UCSD-AML1 (cell line): Measurements from ENCODE around the gene INAFM1.
A peak's percentile ranks its signal among the peaks of the same experiment; 100 is the strongest.
"Not testable (repeated sequence)": the region's sequence is repeated elsewhere in the genome, so short reads cannot be mapped to it uniquely, and the experiment has no call there.

Source experiments
- DNase-seq: peaks from one replicate; lab custom pipeline; 2025; ENCODE audit not compliant: unreplicated experiment; lab: John Stamatoyannopoulos, UW

INAFM1 gene

GRCh38 chr19:47267350-47267759 lies 7.3 kb upstream of the INAFM1 start:
- DNase-seq: no peak

DNA sequence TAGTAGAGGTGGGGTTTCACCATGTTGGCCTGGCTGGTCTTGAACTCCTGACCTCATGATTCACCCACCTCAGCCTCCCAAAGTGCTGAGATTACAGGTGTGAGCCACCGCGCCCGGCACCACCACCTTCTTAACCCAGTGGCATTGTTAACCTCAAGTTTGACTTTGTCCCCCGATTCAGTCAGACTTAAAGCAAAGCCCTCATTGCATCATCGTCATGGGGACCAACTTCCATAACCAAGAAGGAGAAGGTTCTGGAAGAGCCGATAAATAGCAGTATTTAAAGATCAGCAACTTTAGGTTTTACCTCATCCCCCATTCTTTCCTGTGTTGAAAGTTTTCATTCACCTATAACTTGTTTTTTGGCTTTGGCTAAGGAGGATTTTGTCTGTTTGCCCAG lies 6.7 kb upstream of the INAFM1 start:
- DNase-seq: no peak

DNA sequence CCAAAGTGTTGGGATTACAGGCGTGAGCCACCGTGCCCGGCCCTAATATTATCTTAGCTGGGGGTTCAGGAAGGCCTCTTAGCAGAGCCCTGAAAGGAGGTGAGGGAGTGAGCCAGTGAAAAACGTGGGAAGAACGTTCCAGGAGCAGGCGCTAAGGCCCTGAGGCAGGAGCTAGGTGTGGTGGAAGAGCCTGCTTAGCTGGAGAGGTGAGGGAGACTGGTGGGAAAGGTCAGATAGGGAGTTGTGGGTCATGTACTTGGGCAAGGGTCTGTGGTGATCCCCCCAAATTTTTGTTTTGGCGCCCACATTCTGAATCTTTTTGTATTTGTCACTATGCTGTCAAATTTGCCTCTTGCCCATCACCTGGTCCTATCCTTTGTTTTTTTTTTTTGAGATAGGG lies 5.1 kb upstream of the INAFM1 start:
- no peak for DNase-seq

GRCh38 chr19:47270408-47270807 lies 4.3 kb upstream of the INAFM1 start:
- no peak for DNase-seq

DNA sequence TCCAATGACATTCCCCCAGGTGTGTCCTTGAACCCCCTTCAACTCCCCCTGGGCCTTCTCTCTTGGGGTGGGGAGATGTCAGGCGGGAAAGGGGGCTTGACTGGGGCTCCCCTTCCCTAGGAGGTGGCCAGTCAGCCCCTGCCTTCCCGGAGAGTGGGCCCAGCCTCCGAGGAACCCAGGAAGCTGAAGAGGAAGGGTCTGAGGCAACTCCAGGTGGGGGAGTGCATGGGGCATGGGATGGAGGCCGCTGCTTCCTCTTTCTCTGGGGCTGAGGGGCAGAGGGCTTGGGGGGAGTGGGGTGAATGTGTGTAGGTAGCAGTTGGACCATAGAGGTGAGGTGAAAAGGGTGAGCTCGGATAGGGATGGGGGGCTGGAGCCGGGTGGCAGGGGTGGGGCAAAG lies 2.7 kb upstream of the INAFM1 start:
- DNase-seq: no peak

GRCh38 chr19:47272448-47273312 lies 2.0 kb upstream of the INAFM1 start:
- no peak for DNase-seq

GRCh38 chr19:47273313-47274070 lies 1.2 kb upstream of the INAFM1 start:
- peak; percentile 91 for DNase-seq

GRCh38 chr19:47274891-47275761 lies 441 bp downstream of the INAFM1 start:
- DNase-seq: no peak

- no peak for DNase-seq
These were observed 1.2 kb downstream of the INAFM1 start for GRCh38 chr19:47275791-47276461.

DNA sequence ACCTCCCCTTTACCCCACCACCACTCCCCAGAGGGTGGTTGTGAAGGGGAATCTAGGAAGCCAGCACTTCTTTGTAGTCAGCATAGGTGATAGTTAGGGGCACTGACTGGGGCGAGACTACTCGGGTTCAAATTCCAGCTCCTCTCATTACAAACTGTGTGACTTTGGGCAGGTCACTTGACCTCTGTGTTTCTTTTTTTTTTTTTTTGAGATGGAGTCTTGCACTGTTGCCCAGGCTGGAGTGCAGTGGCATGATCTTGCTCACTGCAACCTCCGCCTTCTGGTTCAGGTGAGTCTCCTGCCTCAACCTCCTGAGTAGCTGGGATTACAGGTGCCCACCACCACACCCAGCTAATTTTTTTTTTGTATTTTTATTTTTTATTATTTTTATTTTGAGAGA lies 1.8 kb downstream of the INAFM1 start:
- not testable (repeated sequence) for DNase-seq

GRCh38 chr19:47280183-47280797 lies 5.6 kb downstream of the INAFM1 start:
- peak; percentile 45 for DNase-seq

- DNase-seq: no peak
These were observed 8.8 kb downstream of the INAFM1 start for GRCh38 chr19:47283405-47284059.

GRCh38 chr19:47284324-47284899 lies 9.7 kb downstream of the INAFM1 start:
- no peak for DNase-seq

GRCh38 chr19:47296036-47296435 lies 21.4 kb downstream of the INAFM1 start:
- peak; percentile 58 for DNase-seq

- not testable (repeated sequence) for DNase-seq
These were observed 26.2 kb downstream of the INAFM1 start for GRCh38 chr19:47300867-47301266.

DNA sequence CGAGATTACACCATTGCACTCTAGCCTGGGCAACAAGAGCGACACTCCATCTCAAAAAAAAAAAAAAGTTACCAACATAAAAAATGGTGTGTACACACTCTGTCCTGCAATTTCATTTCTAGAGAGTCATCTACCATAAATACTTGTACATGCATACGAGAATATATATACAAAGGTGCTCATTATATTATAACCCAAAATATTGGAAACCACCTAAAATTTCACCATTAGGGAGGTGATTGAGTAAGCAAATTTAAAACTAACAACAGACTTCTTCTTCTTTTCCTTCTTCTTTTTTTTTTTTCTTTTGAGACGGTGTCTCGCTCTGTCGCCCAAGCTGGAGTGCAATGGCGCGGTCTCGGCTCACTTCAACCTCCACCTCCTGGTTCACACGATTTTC lies 27.6 kb downstream of the INAFM1 start:
- no peak for DNase-seq

- DNase-seq: no peak
These were observed 29.3 kb downstream of the INAFM1 start for GRCh38 chr19:47303966-47304365.

DNA sequence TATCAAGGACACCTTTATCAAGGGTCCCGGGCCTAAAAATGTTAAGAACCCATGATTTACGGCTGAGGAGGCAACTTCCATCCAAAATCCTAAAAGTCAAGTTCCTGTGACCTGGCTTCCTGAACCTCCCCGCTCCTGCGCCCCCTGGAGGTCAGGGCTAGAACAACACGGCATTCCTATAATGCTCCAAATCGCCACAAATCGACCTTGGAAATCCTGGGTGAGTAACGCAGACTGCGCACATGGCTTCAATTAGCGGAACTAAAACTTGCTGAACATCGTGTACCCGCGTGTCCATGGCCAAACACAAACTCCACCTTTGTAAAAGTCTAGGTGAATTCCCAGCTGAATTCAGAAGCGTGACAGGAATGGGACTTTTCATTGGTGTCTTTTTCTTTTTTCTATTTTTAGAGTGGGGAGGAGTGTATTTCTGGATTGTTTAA lies 30.6 kb downstream of the INAFM1 start:
- DNase-seq: peak; percentile 41

GRCh38 chr19:47306303-47306702 lies 31.6 kb downstream of the INAFM1 start:
- no peak for DNase-seq
